KOPT-K1 (cell line): ENCODE results near the gene VWA5B1.

Experiments used
- H3K27ac ChIP-seq: fragments of 200-600 bp; sonication (generic); 2 replicates; pipeline ENCODE4 v1.5.1; 2016; ENCODE audit warnings: antibody characterized with exemption, mild to moderate bottlenecking, low read depth, low read length; ENCODE audit not compliant: poor library complexity, severe bottlenecking
- H3K36me3 ChIP-seq: fragments of 200-600 bp; sonication (generic); 2 replicates; pipeline ENCODE4 v1.5.1; 2017; ENCODE audit warnings: antibody characterized with exemption, mild to moderate bottlenecking, low read length, moderate library complexity; ENCODE audit not compliant: insufficient read depth
- H3K9me3 ChIP-seq: fragments of 200-600 bp; sonication (generic); 2 replicates; pipeline ENCODE4 v1.5.1; 2017; ENCODE audit warnings: antibody characterized with exemption, low read length, mild to moderate bottlenecking; ENCODE audit not compliant: insufficient read depth, poor library complexity, severe bottlenecking

Gene VWA5B1

DNA sequence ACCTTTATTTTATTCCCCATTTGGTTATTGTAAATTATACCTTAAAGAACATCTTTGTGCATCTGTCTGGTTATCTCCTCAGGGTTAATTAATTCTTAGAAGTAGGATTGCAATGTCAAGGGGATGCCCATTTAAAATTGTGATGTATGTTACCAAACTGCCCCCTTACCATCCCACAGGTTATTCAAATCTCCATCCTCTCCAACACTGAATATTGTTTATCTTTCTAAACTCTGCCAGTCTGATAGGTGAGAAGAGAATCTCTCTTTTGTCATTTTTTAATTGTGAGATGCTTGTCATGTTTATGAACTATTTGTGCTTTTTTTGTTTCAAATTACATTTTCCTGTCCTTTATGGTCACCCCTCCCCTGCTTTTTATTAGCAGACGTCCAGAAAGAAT, 55.8 kb downstream of the VWA5B1 start:
- no peaks in the 10 kb centered on the region for H3K36me3 ChIP-seq
- H3K9me3 ChIP-seq, result peaks cover 7% of the 10 kb centered on the region
- no peak overlapping the region for H3K27ac ChIP-seq

DNA sequence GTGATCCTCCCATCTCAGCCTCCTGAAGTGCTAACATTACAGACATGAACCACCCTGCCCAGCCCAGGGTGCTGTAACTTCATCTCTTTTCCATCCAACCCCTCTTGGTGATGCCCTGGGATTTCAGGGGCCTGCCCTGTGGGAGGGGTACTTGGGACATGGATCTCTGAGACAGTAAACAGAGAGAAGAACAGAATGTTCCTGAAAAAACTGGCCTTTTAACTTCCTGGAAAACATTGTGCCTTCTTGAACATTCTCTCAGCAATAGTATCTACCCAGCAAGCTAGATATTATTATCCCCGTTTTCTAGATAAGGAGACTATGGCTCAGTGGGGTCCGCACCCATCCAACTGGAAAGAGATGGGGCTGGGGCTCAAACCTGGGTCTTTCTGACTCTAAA, 57.0 kb downstream of the VWA5B1 start:
- Histone ChIP-seq H3K36me3 (no peaks in the 10 kb centered on the region), H3K9me3 (peaks cover 7% of the 10 kb centered on the region), H3K27ac (no peak overlapping the region)

DNA sequence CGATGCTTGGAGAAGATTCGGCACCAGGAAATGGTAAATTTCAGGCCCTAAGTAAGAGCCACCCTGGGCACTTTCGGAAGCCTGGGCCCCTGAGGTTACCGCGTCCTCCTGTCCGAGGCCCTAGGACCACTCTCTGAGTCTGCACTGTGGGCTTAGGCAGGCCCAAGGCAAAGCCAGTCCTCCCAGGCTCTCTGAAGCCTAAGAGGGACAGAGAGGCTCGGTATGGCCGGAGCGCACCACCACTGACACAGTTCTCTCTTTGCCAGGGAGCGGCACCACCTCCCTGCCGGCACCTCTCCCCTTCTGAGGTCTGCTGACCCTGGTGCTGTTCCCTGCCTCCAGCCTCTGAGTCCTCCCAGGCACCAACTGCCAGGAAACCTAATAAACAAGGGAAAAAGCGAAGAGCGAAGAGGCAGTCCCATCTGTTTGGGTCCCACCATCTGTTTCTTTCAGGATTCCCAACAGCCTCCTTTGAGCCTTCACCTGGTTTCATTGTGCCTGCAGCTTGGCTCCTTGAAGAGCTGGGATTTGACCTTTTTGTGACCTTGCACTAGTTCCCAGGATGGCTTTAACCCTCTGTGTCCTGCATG, 57.7 kb downstream of the VWA5B1 start:
- no peaks in the 10 kb centered on the region for H3K36me3 ChIP-seq
- peaks cover 7% of the 10 kb centered on the region for H3K9me3 ChIP-seq
- H3K27ac ChIP-seq, result no peak overlapping the region

GRCh38 chr1:20349561-20349960, 58.9 kb downstream of the VWA5B1 start:
- no peaks in the 10 kb centered on the region for H3K36me3 ChIP-seq
- no peak overlapping the region for H3K27ac ChIP-seq
- H3K9me3 ChIP-seq, result peaks cover 7% of the 10 kb centered on the region

GRCh38 chr1:20349971-20350370, 59.3 kb downstream of the VWA5B1 start:
- Histone ChIP-seq H3K9me3 (peaks cover 7% of the 10 kb centered on the region), H3K27ac (no peak overlapping the region), H3K36me3 (no peaks in the 10 kb centered on the region)

DNA sequence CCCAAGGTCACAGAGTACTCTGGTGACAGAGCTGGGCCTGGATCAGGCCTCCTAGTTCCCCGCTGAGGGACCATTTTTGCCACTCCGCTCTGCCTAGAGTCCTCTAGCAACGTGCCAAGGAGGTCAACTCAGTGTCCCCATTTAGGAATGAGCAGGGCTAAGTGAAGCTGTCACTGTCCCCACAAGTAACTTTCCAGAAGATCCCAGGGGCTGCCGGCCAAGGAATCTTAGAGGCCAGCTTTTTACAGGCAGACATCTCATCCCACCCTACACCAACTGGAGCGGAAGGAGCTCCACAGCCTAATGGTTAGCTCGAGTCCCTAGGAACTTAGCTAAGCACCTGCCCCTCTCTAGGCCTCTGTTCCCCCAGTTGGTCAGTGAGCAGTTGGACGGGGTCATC, 59.7 kb downstream of the VWA5B1 start:
- H3K9me3 ChIP-seq, result peaks cover 7% of the 10 kb centered on the region
- H3K27ac ChIP-seq, result no peak overlapping the region
- no peaks in the 10 kb centered on the region for H3K36me3 ChIP-seq

DNA sequence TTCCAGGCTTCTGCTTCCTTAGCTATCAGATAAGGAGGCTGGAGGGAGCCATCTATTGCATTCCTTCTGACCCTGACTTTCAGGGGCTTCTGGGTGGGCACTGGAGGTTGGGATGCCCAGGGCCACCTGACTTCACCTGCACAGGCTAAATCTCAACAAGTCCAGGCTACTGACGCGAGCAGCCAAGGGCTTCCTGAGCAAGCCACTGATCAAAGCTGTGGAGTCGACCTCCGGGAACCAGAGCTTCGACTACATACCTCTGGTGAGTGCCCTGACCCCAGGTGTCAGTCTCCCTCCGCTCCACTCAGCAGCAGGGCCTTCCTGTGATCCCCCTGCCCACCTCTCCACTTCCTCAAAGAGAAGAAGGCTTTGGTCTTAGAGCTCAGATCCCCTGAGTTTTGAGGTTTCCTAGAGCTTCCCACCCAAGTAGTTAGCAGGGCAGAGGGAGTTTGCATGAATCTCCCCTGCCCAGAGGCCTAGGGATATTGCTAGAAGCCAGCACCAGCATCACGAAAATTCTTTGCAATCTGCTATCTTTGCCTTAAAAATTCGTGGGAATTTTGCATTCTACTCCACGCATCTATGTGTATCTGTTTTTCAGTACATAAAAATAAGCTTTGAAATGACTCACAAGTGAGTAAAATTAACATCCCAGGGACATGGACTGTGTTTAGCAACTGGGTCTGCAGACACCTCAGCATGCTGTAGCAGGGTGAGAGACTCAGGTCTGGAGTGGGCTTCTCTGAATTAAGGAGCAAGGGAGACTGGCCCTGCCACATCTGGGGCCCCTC, 61.4 kb downstream of the VWA5B1 start:
- Histone ChIP-seq H3K27ac (no peak overlapping the region), H3K36me3 (no peaks in the 10 kb centered on the region), H3K9me3 (no peaks in the 10 kb centered on the region)

DNA sequence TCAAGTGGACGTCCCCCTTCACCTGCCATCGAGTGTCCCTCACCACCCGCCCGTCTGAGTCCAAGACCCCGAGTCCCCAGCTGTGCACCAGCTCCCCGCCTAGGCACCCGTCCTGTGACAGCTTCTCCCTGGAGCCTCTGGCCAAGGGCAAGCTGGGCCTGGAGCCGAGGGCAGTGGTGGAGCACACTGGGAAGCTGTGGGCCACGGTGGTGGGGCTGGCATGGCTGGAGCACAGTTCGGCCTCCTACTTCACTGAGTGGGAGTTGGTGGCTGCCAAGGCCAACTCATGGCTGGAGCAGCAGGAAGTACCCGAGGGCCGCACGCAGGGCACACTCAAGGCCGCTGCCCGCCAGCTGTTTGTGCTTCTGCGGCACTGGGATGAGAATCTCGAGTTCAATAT, 63.2 kb downstream of the VWA5B1 start:
- no peaks in the 10 kb centered on the region for H3K9me3 ChIP-seq
- H3K36me3 ChIP-seq, result no peaks in the 10 kb centered on the region
- no peak overlapping the region for H3K27ac ChIP-seq

DNA sequence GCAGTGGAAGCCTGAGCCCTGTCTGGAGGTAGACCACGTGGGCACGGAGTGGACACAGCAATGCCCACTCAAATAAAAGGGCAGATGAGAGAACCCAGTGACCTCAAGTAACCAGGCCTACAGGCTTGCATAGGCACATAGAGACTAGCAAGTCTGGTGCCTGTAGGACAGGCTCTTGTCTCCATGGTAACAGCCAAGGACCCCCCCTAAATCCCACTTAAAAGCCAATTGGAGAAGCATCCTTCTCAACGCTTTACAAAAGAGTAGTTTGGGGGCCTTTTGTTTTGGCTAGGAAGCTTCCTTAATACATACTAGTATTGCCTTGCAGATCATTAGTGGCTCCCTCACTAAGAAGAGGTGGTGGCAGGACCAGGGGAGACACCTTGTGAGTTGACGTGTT, 63.9 kb downstream of the VWA5B1 start:
- Histone ChIP-seq H3K36me3 (no peaks in the 10 kb centered on the region), H3K9me3 (no peaks in the 10 kb centered on the region), H3K27ac (no peak overlapping the region)

GRCh38 chr1:20355101-20355827, 64.6 kb downstream of the VWA5B1 start:
- Histone ChIP-seq H3K36me3 (no peaks in the 10 kb centered on the region), H3K27ac (no peak overlapping the region), H3K9me3 (no peaks in the 10 kb centered on the region)

DNA sequence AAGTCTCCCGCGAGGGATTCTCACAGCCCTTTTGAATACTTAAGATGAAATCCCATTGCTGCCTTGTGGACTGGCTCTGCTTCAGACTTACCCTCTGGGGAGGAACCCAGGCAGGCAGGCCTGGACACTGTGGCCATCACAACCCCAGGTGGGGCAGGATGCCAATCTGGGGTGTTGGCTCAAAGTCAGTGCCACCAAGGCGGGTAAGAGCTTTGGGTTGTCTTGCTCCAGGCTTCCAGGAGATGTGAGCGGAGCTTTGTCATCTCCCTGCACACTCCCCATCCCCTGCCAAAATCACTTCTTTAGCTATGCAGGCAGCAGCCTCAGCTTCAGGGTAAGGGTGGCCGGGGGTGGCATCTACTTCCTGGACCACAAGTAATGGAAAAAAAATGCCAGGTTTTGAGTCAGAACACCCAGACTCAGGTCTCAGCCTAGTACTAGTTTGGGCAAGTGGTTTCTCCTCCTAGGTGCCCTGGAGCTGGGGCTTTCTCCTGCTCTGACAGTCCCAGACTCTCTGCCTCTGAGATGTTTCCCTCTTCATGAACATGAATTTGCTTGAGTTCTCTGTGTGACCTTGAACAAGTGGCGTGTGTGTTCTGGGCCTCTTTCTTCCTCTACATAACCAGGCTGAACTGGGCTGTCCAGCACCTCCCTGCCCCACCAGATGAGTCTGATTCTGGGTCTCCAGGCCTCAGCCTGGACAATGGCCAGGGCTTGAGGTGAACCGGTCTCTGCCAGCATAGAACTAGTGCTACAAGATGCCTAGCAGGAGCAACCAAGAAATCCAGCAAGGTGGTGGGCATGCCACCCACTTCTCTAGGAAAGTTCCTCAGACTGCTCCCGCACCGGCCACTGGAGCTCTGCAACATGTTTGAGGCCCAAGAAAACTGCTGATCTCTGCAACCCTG, 65.4 kb downstream of the VWA5B1 start:
- Histone ChIP-seq H3K9me3 (no peaks in the 10 kb centered on the region), H3K36me3 (no peaks in the 10 kb centered on the region), H3K27ac (no peak overlapping the region)

DNA sequence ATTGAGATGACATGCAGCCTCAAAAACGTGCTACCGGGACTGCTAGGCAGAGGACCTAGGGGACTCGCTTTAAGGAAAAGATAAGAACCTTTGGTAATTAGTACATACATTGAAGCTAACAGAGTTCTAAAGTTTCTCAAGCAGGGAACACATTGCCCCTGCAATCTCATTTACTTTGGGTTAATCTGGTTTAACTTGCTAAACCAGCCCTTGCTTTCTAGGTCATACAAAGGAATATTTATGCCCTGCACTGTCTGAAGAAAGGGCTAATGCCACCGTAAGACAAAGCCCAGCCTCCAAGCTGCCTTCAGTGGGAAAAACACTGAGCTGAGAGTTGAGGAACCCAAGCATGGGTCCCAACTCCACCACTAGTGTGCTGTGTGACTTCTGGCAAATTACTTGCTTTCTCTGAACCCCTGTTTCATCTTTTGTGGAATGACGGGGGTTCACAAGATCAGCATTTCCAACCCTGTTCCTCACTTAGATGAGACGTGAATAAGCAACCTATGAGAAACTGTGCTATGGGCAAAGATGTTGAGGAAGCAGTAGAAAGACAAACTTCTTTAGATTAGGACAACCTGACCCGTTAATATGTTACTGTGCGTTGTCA, 66.3 kb downstream of the VWA5B1 start:
- H3K9me3 ChIP-seq, result no peaks in the 10 kb centered on the region
- H3K36me3 ChIP-seq, result no peaks in the 10 kb centered on the region
- no peak overlapping the region for H3K27ac ChIP-seq

GRCh38 chr1:20357796-20358195, 67.1 kb downstream of the VWA5B1 start:
- H3K27ac ChIP-seq, result no peak overlapping the region
- H3K9me3 ChIP-seq, result no peaks in the 10 kb centered on the region
- H3K36me3 ChIP-seq, result no peaks in the 10 kb centered on the region

DNA sequence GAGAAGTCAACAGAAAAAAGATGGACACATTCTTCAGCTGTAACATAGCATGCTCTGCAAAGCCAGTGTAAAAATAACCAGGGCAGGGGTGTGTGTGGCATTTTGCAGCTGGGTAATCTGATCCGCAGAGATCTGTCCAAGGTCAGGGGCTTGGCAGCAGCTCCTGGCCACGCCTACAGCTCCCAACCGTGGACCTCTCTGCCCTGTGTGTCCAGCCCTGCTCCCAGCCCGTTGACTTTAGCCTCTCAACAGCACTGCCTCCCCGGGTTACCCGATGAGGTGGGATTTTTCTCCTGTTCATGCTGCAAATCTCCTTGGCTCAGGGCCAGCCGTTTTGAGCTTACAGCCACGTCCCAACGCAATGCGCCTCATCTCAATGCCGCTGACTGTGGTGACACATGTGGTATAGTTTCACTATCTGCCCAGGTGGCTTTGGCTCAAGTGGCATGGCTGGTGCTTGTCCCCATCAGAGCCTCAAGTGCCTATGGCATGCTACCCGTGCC, 68.1 kb downstream of the VWA5B1 start:
- Histone ChIP-seq H3K27ac (no peak overlapping the region), H3K36me3 (no peaks in the 10 kb centered on the region)

More for the DNA sequence above, 68.1 kb downstream of the VWA5B1 start:
- no peaks in the 10 kb centered on the region for H3K9me3 ChIP-seq
